Measurements from ENCODE around the gene DPP8.
"Not testable (repeated sequence)": the region's sequence is repeated elsewhere in the genome, so short reads cannot be mapped to it uniquely, and the experiment has no call there.

DPP8 gene

GRCh38 chr15:65516997-65517865, at the start of gene DPP8:
TSS of gene DPP8 (minus strand) at chr15:65517689. CDS start at chr15:65512553, 5,136 bp downstream.
- DNase-seq = peak; percentile 96

GRCh38 chr15:65561934-65562333, 44.4 kb upstream of the DPP8 start:
- no peak for DNase-seq

- DNase-seq = no peak
Measured at GRCh38 chr15:65559941-65560340, 42.5 kb upstream of the DPP8 start.

- no peak for DNase-seq
Measured at GRCh38 chr15:65558997-65559760, 41.7 kb upstream of the DPP8 start.

- DNase-seq = no peak
Measured at GRCh38 chr15:65558336-65558735, 40.8 kb upstream of the DPP8 start.

- DNase-seq = no peak
Measured at GRCh38 chr15:65556622-65557021, 39.1 kb upstream of the DPP8 start.

GRCh38 chr15:65553691-65554090, 36.2 kb upstream of the DPP8 start:
- DNase-seq = no peak

GRCh38 chr15:65552851-65553250, 35.4 kb upstream of the DPP8 start:
- not testable (repeated sequence) for DNase-seq

GRCh38 chr15:65551183-65551582, 33.7 kb upstream of the DPP8 start:
- DNase-seq = no peak

- peak; percentile 4 for DNase-seq
Measured at GRCh38 chr15:65550681-65551098, 33.2 kb upstream of the DPP8 start.

- not testable (repeated sequence) for DNase-seq
Measured at GRCh38 chr15:65549288-65549687, 31.8 kb upstream of the DPP8 start.

GRCh38 chr15:65547841-65548240, 30.4 kb upstream of the DPP8 start:
- DNase-seq = no peak

GRCh38 chr15:65541231-65541820, 23.8 kb upstream of the DPP8 start:
- DNase-seq = no peak

- no peak for DNase-seq
Measured at GRCh38 chr15:65540314-65540713, 22.8 kb upstream of the DPP8 start.

- no peak for DNase-seq
Measured at GRCh38 chr15:65535192-65535591, 17.7 kb upstream of the DPP8 start.

GRCh38 chr15:65533057-65533756, 15.7 kb upstream of the DPP8 start:
- DNase-seq = no peak

- no peak for DNase-seq
Measured at GRCh38 chr15:65532738-65533051, 15.2 kb upstream of the DPP8 start.

GRCh38 chr15:65530318-65531111, 13.0 kb upstream of the DPP8 start, which contains the start of gene HACD3:
TSS of gene HACD3 (plus strand) at chr15:65530463. CDS start at chr15:65530632, 169 bp downstream.
- peak; percentile 90 for DNase-seq

- DNase-seq = no peak
Measured at GRCh38 chr15:65529762-65530317, 12.4 kb upstream of the DPP8 start.

GRCh38 chr15:65528461-65529060, 11.1 kb upstream of the DPP8 start:
- DNase-seq = no peak

- no peak for DNase-seq
Measured at GRCh38 chr15:65525622-65526021, 8.1 kb upstream of the DPP8 start.
